ENCODE data around the gene CEP131.

CEP131 gene

GRCh38 chr17:81187120-81187519 is 35.6 kb downstream of the CEP131 start:
- DNase-seq (ENCODE audit: low read depth): no peak

DNA sequence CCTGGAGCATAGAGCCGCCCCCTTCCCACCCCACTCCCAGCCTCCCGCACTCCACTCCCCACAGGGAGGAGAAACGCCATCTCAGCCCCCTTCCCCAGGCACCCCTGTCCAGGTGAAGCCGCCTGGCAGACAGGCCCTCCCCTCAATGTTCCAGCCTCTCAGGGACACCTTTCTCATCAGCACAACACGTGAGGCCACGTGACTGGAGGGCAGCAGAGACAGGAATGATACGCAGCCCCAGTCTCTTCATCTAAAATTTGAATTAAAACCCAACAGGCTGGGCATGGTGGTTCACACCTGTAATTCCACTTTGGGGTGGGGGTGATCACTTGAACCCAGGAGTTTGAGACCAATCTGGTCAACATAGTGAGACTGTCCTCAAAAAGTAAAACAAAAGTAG is 36.6 kb downstream of the CEP131 start:
- DNase-seq (ENCODE audit: low read depth): no peak

GRCh38 chr17:81184555-81184954 is 38.2 kb downstream of the CEP131 start:
- DNase-seq (ENCODE audit: low read depth): no peak

- no peak for DNase-seq (ENCODE audit: low read depth)
These were observed 39.0 kb downstream of the CEP131 start for GRCh38 chr17:81183807-81184206.

GRCh38 chr17:81183316-81183715 is 39.4 kb downstream of the CEP131 start:
- DNase-seq (ENCODE audit: low read depth): no peak

- DNase-seq (ENCODE audit: low read depth): no peak
These were observed 40.2 kb downstream of the CEP131 start for GRCh38 chr17:81182596-81182995.

GRCh38 chr17:81181811-81182185 is 41.0 kb downstream of the CEP131 start:
- no peak for DNase-seq (ENCODE audit: low read depth)

- DNase-seq (ENCODE audit: low read depth): no peak
These were observed 41.6 kb downstream of the CEP131 start for GRCh38 chr17:81180836-81181810.

GRCh38 chr17:81179861-81180260 is 42.9 kb downstream of the CEP131 start:
- DNase-seq (ENCODE audit: low read depth): no peak

GRCh38 chr17:81179220-81179619 is 43.5 kb downstream of the CEP131 start:
- DNase-seq (ENCODE audit: low read depth): no peak

GRCh38 chr17:81178136-81179091 is 44.4 kb downstream of the CEP131 start:
- no peak for DNase-seq (ENCODE audit: low read depth)

DNA sequence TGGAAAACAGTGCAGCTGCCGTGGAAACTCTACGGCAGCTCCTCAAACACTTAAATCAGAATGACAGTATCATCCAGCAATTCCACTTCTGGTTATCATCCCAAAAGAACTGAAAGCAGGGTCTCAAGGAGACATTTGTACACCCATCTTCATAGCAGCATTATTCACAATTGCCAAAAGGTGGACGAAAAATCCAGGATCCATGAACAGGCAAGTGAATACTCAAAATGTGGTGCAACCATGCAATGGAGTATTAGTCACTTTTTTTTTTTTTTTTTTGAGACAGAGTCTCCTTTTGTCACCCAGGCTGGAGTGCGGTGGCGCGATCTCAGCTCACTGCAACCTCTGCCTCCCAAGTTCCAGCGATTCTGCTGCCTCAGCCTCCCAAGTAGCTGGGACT is 46.1 kb downstream of the CEP131 start:
- DNase-seq (ENCODE audit: low read depth): no peak

DNA sequence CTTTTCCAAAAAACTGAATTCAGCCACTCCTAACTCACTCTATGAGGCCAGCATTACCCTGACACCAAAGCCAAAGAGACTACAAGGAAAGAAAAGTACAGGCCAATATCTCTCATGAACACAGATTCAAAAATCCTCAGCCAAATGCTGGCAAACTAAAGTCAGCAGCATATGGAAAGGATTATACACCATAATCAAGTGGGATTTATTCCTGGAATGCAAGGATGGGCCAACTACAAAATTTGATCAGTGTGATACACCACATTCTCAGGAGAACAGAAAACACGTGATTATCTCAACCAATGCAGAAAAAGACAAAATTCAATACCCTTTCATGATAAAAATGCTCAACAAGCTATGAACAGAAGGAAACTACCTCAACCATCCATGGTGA is 49.0 kb downstream of the CEP131 start:
- peak; percentile 38 for DNase-seq (ENCODE audit: low read depth)

GRCh38 chr17:81173052-81173761 is 49.6 kb downstream of the CEP131 start:
- no peak for DNase-seq (ENCODE audit: low read depth)

GRCh38 chr17:81171941-81172340 is 50.8 kb downstream of the CEP131 start:
- no peak for DNase-seq (ENCODE audit: low read depth)

GRCh38 chr17:81170727-81171494 is 51.9 kb downstream of the CEP131 start:
- DNase-seq (ENCODE audit: low read depth): no peak

GRCh38 chr17:81169870-81170309 is 52.9 kb downstream of the CEP131 start:
- DNase-seq (ENCODE audit: low read depth): no peak

DNA sequence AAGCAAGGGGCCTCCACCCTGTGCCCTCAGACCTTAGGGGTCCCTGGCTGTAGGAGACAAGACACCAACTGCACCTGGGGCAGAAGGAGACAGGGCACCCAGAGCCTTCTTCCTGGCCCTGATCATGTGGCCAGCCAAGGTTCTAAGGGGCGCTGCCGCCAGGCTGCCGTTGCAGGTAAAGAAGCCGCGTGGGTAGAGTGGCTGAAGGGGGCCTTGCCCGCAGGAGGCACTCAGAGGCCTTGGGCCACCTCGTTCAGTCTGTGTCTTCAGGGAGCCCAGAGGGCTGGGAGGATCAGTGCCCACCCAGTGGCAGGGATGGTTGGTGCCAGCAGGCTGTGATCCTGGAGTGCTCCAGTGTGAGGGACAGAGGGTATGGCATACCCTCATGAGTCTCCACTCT is 55.1 kb downstream of the CEP131 start:
- DNase-seq (ENCODE audit: low read depth): no peak

DNA sequence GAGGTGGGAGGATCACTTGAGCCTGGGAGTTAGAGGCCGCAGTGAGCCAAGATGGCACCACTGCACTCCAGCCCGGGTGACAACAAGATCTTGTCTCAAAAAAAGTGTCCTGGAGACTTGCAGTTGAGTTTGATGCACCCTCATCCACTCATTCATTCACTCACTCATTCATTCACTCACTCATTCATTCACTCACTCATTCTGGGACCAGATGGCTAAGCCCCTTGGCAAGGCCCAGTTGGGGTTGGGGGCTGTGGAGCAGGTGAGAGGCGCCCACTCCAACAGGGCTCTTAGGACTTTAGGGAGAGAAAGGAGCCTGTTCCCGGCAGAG is 55.6 kb downstream of the CEP131 start:
- no peak for DNase-seq (ENCODE audit: low read depth)

DNA sequence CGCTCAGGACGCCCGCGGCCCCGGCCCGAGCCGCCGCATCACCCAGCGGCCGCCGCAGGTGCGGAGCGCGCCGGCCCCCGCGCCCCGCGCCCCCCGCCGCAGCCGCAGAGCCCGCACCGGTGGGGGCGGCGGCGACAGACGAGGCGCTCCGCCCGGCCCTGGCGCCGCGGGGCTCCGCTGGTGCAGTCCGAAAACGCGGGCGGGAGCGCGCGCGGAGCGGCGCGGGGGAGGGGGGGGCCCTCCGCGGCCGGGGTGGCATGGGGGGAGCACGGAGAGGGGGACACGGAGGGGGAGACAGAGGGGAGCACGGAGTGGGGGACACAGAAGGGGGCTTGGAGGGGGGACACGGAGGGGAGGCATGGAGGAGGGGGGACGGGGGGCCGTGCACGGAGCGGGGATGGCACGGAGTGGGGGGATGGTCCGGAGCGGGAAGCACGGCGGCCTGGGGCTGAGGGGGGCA is 56.7 kb downstream of the CEP131 start, which contains the start of gene AATK:
AATK (minus strand) TSS at position 189 of the 460 bp plus-strand sequence. CDS start 229 bp downstream, outside the sequence.
- no peak for DNase-seq (ENCODE audit: low read depth)

Data from fibroblast of the conjunctiva (primary cell).